ENCODE data around the gene GPR146. TPM values are rescaled to one million over a fixed set of nuclear protein-coding genes. Genes with fewer than 3 reads are reported as not detected.
A peak's percentile ranks its signal among the peaks of the same experiment; 100 is the strongest.

The GPR146 gene
- total RNA-seq, 1 experiment from 2014 or later, result 2.9 TPM

DNA sequence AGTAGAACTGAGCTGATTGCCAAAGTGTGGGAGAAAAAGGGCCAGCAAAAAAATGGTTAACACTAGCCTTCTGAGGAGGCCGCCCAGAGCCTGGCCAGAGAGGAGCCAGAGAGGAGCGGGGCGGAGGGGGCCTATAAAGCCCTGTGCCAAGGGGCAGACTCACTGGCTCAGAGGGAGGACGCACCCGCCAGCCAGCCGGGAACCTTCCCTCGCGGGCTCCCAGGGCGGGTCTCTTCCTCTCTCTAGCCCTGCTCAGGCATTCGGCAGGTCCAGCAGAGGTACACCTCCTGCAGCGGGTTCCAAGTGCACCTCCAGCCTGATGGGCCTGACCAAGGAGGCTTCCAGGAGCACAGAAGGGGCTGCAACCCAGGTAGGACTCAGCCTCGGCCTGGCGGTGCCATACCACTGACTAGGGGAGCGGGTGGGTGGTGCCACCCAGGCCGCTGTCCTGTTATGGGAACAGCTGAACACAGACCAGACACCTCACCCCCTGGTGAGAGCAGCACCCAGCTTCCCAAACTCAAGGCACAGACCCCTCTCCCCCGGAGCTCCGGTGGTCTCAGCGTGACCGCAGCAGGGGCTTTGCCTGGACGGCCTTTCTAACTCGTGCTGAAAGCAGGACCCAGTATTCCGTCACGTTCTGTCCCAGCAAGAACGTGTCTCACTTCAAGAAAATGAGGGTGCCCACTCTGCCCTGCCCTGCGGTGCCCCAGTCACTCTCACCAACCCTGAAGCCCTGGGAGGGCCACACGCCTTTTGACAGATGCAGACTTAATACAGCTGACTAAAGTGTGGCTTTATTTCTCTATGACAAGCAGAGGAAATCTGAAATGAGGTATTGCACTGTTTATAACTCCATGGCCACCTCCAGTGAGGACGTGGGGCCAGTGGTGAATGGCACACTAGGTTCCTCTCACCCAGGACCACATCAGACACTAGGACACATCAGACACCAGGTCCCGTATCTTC lies 43.9 kb downstream of the GPR146 start, which contains the start of gene GPER1:
TSS of gene GPER1 (plus strand) at position 162 of the 969 bp plus-strand sequence. CDS start 3,616 bp downstream, outside the sequence.
- Histone ChIP-seq H3K36me3 (ENCODE audit: control insufficient read depth, insufficient read depth, low read length) (no peaks in the 10 kb centered on the region), H3K9me3 (ENCODE audit: control insufficient read depth, insufficient read depth, low read depth, low read length) (no peaks in the 10 kb centered on the region), H3K27ac (ENCODE audit: low read length) (peak within 1 kb of the TSS; percentile 74), H3K4me1 (ENCODE audit: control insufficient read depth, insufficient read depth, low read length) (peaks cover 32% of the 10 kb centered on the region), H3K27me3 (ENCODE audit: control insufficient read depth, insufficient read depth, low read length) (no peaks in the 10 kb centered on the region), H3K4me3 (ENCODE audit: low read depth in 2 of 2, low read length in 2 of 2) (peak within 1 kb of the TSS; percentile 48 to 70)
- TF ChIP-seq TCF7L2 (IDR thresholded peaks at IDR 0.05; ENCODE audit: low read depth, low read length) (peak; percentile 62; the same call in 1 of the 2 replicates), SIN3A (IDR thresholded peaks at IDR 0.05; ENCODE audit: borderline replicate concordance, insufficient read depth, low read depth, low read length) (no peak)
- TF ChIP-seq, protein P1, sequence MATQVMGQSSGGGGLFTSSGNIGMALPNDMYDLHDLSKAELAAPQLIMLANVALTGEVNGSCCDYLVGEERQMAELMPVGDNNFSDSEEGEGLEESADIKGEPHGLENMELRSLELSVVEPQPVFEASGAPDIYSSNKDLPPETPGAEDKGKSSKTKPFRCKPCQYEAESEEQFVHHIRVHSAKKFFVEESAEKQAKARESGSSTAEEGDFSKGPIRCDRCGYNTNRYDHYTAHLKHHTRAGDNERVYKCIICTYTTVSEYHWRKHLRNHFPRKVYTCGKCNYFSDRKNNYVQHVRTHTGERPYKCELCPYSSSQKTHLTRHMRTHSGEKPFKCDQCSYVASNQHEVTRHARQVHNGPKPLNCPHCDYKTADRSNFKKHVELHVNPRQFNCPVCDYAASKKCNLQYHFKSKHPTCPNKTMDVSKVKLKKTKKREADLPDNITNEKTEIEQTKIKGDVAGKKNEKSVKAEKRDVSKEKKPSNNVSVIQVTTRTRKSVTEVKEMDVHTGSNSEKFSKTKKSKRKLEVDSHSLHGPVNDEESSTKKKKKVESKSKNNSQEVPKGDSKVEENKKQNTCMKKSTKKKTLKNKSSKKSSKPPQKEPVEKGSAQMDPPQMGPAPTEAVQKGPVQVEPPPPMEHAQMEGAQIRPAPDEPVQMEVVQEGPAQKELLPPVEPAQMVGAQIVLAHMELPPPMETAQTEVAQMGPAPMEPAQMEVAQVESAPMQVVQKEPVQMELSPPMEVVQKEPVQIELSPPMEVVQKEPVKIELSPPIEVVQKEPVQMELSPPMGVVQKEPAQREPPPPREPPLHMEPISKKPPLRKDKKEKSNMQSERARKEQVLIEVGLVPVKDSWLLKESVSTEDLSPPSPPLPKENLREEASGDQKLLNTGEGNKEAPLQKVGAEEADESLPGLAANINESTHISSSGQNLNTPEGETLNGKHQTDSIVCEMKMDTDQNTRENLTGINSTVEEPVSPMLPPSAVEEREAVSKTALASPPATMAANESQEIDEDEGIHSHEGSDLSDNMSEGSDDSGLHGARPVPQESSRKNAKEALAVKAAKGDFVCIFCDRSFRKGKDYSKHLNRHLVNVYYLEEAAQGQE (IDR thresholded peaks at IDR 0.05; ENCODE audit: insufficient read depth in 1 of 2, low read depth in 2 of 2, low read length in 1 of 2), result no peak
- BruUV-seq (replicated peaks), result no TSS peak
- intact Hi-C loops (cut with micrococcal nuclease; ENCODE audit: unreplicated experiment), result no loop called here
- DNase-seq (ENCODE audit: low read depth, low spot score), result no peak
- ChIA-PET POLR2A (interaction anchor here (0.5 kb wide), 1 partner anchor 113 kb away, joined by 7 read pairs; the partner anchor contains the start of gene COX19), CTCF (interaction anchor here (0.6 to 0.7 kb wide), 2 partner anchors 10 to 51 kb away, joined by 3 to 5 read pairs; no protein-coding TSS in a partner anchor)
- ATAC-seq, result peak; percentile 68
- in situ Hi-C loops (cut with HindIII; ENCODE audit: low pct_unique_long_range_greater_than_20kb, low sequenced_read_pairs), result no loop called here

DNA sequence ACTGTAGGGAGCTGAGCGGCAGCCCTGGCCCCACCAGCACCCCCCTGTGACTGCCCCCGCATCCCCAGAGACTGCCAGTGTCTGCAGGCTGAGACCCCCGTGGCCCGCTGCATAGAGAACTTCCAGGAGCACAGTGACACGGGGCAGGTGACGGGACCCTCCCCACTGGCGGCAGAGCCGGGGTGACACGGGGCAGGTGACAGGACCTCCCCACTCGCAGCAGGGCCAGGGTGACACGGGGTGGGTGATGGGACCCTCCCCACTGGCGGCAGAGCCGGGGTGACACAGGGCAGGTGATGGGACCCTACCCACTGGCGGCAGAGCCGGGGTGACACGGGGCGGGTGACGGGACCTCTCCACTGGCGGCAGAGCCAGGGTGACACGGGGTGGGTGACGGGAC lies 45.9 kb downstream of the GPR146 start:
- intact Hi-C loops (cut with micrococcal nuclease; ENCODE audit: unreplicated experiment), result no loop called here
- ChIA-PET POLR2A (no interaction called here), CTCF (interaction anchor here (0.5 kb wide), 1 partner anchor 19 kb away, joined by 3 read pairs; no protein-coding TSS in a partner anchor)
- DNase-seq (ENCODE audit: low read depth, low spot score), result no peak
- TF ChIP-seq, protein P1 (IDR thresholded peaks at IDR 0.05; ENCODE audit: insufficient read depth in 1 of 2, low read depth in 2 of 2, low read length in 1 of 2), result no peak
- TF ChIP-seq, protein P2, sequence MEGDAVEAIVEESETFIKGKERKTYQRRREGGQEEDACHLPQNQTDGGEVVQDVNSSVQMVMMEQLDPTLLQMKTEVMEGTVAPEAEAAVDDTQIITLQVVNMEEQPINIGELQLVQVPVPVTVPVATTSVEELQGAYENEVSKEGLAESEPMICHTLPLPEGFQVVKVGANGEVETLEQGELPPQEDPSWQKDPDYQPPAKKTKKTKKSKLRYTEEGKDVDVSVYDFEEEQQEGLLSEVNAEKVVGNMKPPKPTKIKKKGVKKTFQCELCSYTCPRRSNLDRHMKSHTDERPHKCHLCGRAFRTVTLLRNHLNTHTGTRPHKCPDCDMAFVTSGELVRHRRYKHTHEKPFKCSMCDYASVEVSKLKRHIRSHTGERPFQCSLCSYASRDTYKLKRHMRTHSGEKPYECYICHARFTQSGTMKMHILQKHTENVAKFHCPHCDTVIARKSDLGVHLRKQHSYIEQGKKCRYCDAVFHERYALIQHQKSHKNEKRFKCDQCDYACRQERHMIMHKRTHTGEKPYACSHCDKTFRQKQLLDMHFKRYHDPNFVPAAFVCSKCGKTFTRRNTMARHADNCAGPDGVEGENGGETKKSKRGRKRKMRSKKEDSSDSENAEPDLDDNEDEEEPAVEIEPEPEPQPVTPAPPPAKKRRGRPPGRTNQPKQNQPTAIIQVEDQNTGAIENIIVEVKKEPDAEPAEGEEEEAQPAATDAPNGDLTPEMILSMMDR (IDR thresholded peaks at IDR 0.05), result no peak
- TF ChIP-seq TCF7L2 (IDR thresholded peaks at IDR 0.05; ENCODE audit: low read depth, low read length) (no peak), SIN3A (IDR thresholded peaks at IDR 0.05; ENCODE audit: borderline replicate concordance, insufficient read depth, low read depth, low read length) (no peak), POLR2AphosphoS5 (IDR thresholded peaks at IDR 0.05; ENCODE audit: low read depth, low read length) (no peak)
- Histone ChIP-seq H3K4me3 (ENCODE audit: low read depth in 2 of 2, low read length in 2 of 2) (no peak overlapping the region), H3K9me3 (ENCODE audit: control insufficient read depth, insufficient read depth, low read depth, low read length) (no peaks in the 10 kb centered on the region), H3K27me3 (ENCODE audit: control insufficient read depth, insufficient read depth, low read length) (no peaks in the 10 kb centered on the region), H3K36me3 (ENCODE audit: control insufficient read depth, insufficient read depth, low read length) (no peaks in the 10 kb centered on the region), H3K27ac (ENCODE audit: low read length) (no peak overlapping the region), H3K4me1 (ENCODE audit: control insufficient read depth, insufficient read depth, low read length) (peaks cover 32% of the 10 kb centered on the region)
- BruUV-seq (replicated peaks), result no TSS peak
- in situ Hi-C loops (cut with HindIII; ENCODE audit: low pct_unique_long_range_greater_than_20kb, low sequenced_read_pairs), result no loop called here
- ATAC-seq, result no peak

All from Panc1 (cell line).